ENCODE results near the gene FAM131C.
"Not testable (repeated sequence)": the region's sequence is repeated elsewhere in the genome, so short reads cannot be mapped to it uniquely, and the experiment has no call there.

Gene FAM131C

GRCh38 chr1:16107039-16107438 is 33.6 kb upstream of the FAM131C start:
- DNase-seq; H3K9me3 ChIP-seq (ENCODE audit: control insufficient read depth, low read length); H3K27me3 ChIP-seq (replicated peaks; ENCODE audit: control insufficient read depth, insufficient read depth, low read length, poor library complexity, severe bottlenecking); H3K36me3 ChIP-seq (ENCODE audit: control insufficient read depth, insufficient read depth, low read length); H3K4me3 ChIP-seq (ENCODE audit: insufficient read depth, low read depth, low read length, poor library complexity, severe bottlenecking); H3K4me1 ChIP-seq (ENCODE audit: control insufficient read depth, insufficient read depth, low read length, poor library complexity, severe bottlenecking); H3K27ac ChIP-seq (ENCODE audit: insufficient read depth, low read length, poor library complexity, severe bottlenecking): not testable (repeated sequence)

DNA sequence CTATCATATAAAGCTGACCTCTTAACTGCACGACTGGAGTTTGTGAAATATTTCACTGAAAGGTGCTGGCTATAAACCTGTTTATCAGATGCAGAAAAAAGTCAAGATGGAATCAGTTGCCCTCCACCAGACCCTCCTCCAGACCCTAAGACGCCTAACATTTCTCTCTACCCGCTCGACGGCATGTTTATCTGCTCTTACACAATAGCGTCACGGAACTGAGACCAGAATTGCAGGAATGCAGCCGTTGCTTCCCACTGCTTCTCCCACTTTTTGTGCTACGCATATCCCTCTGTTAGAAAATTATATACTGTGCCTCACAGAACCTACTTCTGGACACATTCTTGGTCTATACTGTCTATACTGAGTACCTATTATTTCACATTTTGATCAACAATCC is 28.2 kb upstream of the FAM131C start:
- Histone ChIP-seq H3K27me3 (replicated peaks; ENCODE audit: control insufficient read depth, insufficient read depth, low read length, poor library complexity, severe bottlenecking) (no peaks in the 10 kb centered on the region), H3K4me3 (ENCODE audit: insufficient read depth, low read depth, low read length, poor library complexity, severe bottlenecking) (no peak overlapping the region), H3K36me3 (ENCODE audit: control insufficient read depth, insufficient read depth, low read length) (no peaks in the 10 kb centered on the region), H3K4me1 (ENCODE audit: control insufficient read depth, insufficient read depth, low read length, poor library complexity, severe bottlenecking) (no peaks in the 10 kb centered on the region), H3K9me3 (ENCODE audit: control insufficient read depth, low read length) (no peaks in the 10 kb centered on the region), H3K27ac (ENCODE audit: insufficient read depth, low read length, poor library complexity, severe bottlenecking) (no peak overlapping the region)
- DNase-seq = no peak

DNA sequence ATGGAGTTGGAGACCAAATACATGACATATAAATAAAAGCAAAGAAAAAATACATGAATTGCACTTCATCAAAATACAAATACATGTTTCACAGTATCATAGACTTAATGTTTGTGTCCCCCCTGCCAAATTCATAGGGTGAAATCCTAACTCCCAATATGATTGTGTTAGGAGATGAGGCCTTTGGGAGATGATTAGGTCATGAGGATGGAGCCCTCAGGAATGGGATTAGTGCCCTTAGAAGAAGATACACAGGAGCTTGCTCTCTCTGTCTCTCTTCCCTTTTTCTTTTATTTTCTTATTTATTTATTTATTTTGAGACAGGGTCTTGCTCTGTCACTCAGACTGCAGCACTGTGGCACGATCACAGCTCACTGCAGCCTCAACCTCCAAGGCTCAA is 26.0 kb upstream of the FAM131C start:
- H3K4me1 ChIP-seq (ENCODE audit: control insufficient read depth, insufficient read depth, low read length, poor library complexity, severe bottlenecking) = no peaks in the 10 kb centered on the region
- no peak overlapping the region for H3K4me3 ChIP-seq (ENCODE audit: insufficient read depth, low read depth, low read length, poor library complexity, severe bottlenecking)
- DNase-seq = no peak
- no peaks in the 10 kb centered on the region for H3K9me3 ChIP-seq (ENCODE audit: control insufficient read depth, low read length)
- H3K27ac ChIP-seq (ENCODE audit: insufficient read depth, low read length, poor library complexity, severe bottlenecking) = no peak overlapping the region
- no peaks in the 10 kb centered on the region for H3K36me3 ChIP-seq (ENCODE audit: control insufficient read depth, insufficient read depth, low read length)
- H3K27me3 ChIP-seq (replicated peaks; ENCODE audit: control insufficient read depth, insufficient read depth, low read length, poor library complexity, severe bottlenecking) = no peaks in the 10 kb centered on the region

GRCh38 chr1:16095447-16095846 is 22.0 kb upstream of the FAM131C start:
- Histone ChIP-seq H3K36me3 (ENCODE audit: control insufficient read depth, insufficient read depth, low read length) (no peaks in the 10 kb centered on the region), H3K4me3 (ENCODE audit: insufficient read depth, low read depth, low read length, poor library complexity, severe bottlenecking) (no peak overlapping the region), H3K9me3 (ENCODE audit: control insufficient read depth, low read length) (no peaks in the 10 kb centered on the region), H3K4me1 (ENCODE audit: control insufficient read depth, insufficient read depth, low read length, poor library complexity, severe bottlenecking) (no peaks in the 10 kb centered on the region), H3K27me3 (replicated peaks; ENCODE audit: control insufficient read depth, insufficient read depth, low read length, poor library complexity, severe bottlenecking) (no peaks in the 10 kb centered on the region), H3K27ac (ENCODE audit: insufficient read depth, low read length, poor library complexity, severe bottlenecking) (no peak overlapping the region)
- DNase-seq = no peak

DNA sequence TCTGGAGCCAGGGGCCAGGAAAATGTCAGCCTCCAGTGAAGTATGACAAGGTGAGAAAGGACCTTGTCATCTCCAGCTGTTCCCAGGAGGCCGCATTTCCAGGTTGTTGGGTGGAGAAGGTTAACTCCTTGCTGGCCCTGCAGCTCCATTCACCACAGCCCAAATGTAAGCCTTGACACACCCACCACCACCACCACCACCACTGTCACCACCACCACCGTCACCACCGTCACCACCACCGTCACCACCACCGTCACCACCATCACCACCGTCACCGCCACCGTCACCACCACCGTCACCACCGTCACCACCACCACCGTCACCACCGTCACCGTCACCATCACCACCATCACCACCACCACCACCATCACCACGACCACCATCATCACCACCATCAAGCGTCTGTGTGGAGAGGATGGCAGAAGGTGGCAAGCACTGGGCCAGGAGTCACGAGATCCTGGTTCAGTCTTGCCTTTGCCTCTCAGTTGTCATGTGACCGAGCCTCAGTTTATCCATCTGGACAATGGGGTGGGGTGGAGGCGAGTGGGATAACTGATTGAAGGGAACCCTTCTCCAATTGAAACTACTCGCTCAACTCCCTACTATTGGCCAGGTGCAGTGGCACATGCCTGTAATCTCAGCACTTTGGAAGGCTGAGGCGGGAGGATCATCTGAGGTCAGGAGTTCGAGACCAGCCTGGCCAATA is 21.2 kb upstream of the FAM131C start:
- Histone ChIP-seq H3K27me3 (replicated peaks; ENCODE audit: control insufficient read depth, insufficient read depth, low read length, poor library complexity, severe bottlenecking) (no peaks in the 10 kb centered on the region), H3K36me3 (ENCODE audit: control insufficient read depth, insufficient read depth, low read length) (no peaks in the 10 kb centered on the region), H3K4me3 (ENCODE audit: insufficient read depth, low read depth, low read length, poor library complexity, severe bottlenecking) (no peak overlapping the region), H3K4me1 (ENCODE audit: control insufficient read depth, insufficient read depth, low read length, poor library complexity, severe bottlenecking) (no peaks in the 10 kb centered on the region), H3K27ac (ENCODE audit: insufficient read depth, low read length, poor library complexity, severe bottlenecking) (no peak overlapping the region), H3K9me3 (ENCODE audit: control insufficient read depth, low read length) (no peaks in the 10 kb centered on the region)
- no peak for DNase-seq

DNA sequence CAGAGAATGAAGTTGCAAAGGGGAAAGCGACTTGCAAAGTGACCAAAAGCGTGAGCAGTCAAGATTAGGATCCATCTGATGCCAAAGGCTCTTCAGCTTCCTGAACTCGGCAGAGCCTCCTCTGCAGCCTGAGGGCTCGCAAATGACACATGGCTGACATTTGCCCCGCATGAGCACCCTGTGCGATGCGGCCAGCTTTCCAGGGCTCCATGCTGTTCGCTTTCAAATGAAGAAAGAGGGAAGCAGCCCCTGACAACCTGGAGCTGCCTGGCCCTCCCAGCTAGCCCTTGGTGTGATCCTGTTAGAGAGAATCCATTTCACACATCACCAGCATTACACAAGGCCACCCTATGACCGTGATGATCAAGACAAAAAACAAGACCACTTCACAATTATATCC is 20.2 kb upstream of the FAM131C start:
- H3K9me3 ChIP-seq (ENCODE audit: control insufficient read depth, low read length) = no peaks in the 10 kb centered on the region
- H3K36me3 ChIP-seq (ENCODE audit: control insufficient read depth, insufficient read depth, low read length) = no peaks in the 10 kb centered on the region
- DNase-seq = no peak
- H3K27ac ChIP-seq (ENCODE audit: insufficient read depth, low read length, poor library complexity, severe bottlenecking) = no peak overlapping the region
- no peak overlapping the region for H3K4me3 ChIP-seq (ENCODE audit: insufficient read depth, low read depth, low read length, poor library complexity, severe bottlenecking)
- H3K4me1 ChIP-seq (ENCODE audit: control insufficient read depth, insufficient read depth, low read length, poor library complexity, severe bottlenecking) = no peaks in the 10 kb centered on the region
- no peaks in the 10 kb centered on the region for H3K27me3 ChIP-seq (replicated peaks; ENCODE audit: control insufficient read depth, insufficient read depth, low read length, poor library complexity, severe bottlenecking)

DNA sequence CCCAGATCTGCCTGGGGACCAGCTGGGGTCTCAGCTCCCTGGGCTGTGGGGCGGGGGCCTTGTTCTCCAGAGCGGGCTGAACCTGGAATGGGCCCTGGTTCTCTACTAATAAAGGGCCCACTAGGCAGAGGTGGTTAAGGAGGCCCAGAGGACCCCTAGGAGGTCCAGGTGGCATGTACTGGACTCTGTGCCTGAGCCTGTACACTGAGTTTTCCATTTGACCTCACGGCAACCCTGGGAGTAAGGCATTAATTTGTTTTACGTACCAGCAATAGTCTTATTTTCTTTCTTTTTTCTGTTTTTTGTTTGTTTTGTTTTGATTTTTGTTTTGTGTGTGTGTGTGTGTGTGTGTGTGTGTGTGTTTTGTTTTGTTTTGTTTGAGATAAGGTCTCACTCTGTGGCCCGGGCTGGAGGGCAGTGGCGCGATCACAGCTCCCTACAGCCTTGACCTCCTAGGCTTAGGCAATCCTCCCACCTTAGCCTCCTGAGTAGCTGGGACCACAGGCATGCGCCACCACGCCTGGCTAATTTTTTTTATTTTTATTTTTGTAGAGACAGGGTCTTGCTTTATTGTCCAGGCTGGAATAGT is 19.6 kb upstream of the FAM131C start:
- H3K4me1 ChIP-seq (ENCODE audit: control insufficient read depth, insufficient read depth, low read length, poor library complexity, severe bottlenecking) = no peaks in the 10 kb centered on the region
- H3K4me3 ChIP-seq (ENCODE audit: insufficient read depth, low read depth, low read length, poor library complexity, severe bottlenecking) = no peak overlapping the region
- H3K27me3 ChIP-seq (replicated peaks; ENCODE audit: control insufficient read depth, insufficient read depth, low read length, poor library complexity, severe bottlenecking) = no peaks in the 10 kb centered on the region
- H3K27ac ChIP-seq (ENCODE audit: insufficient read depth, low read length, poor library complexity, severe bottlenecking) = no peak overlapping the region
- no peaks in the 10 kb centered on the region for H3K36me3 ChIP-seq (ENCODE audit: control insufficient read depth, insufficient read depth, low read length)
- no peak for DNase-seq
- no peaks in the 10 kb centered on the region for H3K9me3 ChIP-seq (ENCODE audit: control insufficient read depth, low read length)

- Histone ChIP-seq H3K27ac (ENCODE audit: insufficient read depth, low read length, poor library complexity, severe bottlenecking) (no peak overlapping the region), H3K9me3 (ENCODE audit: control insufficient read depth, low read length) (no peaks in the 10 kb centered on the region), H3K4me3 (ENCODE audit: insufficient read depth, low read depth, low read length, poor library complexity, severe bottlenecking) (no peak overlapping the region), H3K36me3 (ENCODE audit: control insufficient read depth, insufficient read depth, low read length) (no peaks in the 10 kb centered on the region), H3K27me3 (replicated peaks; ENCODE audit: control insufficient read depth, insufficient read depth, low read length, poor library complexity, severe bottlenecking) (no peaks in the 10 kb centered on the region), H3K4me1 (ENCODE audit: control insufficient read depth, insufficient read depth, low read length, poor library complexity, severe bottlenecking) (no peaks in the 10 kb centered on the region)
- DNase-seq = no peak
These were observed 18.9 kb upstream of the FAM131C start for GRCh38 chr1:16092097-16092922.

DNA sequence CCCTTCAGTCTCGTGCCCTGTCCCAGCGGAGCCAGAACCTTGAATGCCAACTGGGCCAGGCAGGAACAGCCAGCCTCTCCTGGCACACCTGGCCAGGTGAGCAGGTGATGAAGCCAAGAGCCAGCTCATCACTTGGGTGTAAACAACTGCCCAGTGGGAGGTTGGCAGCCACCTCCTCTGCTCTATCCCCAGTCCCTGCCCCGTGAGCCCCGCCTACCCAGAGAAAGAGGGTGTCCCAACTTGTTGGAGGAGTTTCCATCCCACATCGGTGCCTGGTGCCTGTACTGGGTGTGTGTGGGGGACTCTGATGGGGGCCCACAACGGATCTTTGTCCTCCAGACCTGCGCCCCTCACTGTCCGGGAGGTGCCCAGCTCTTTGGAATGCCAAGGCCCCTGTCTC is 17.8 kb upstream of the FAM131C start:
- Histone ChIP-seq H3K4me1 (ENCODE audit: control insufficient read depth, insufficient read depth, low read length, poor library complexity, severe bottlenecking) (no peaks in the 10 kb centered on the region), H3K4me3 (ENCODE audit: insufficient read depth, low read depth, low read length, poor library complexity, severe bottlenecking) (no peak overlapping the region), H3K9me3 (ENCODE audit: control insufficient read depth, low read length) (no peaks in the 10 kb centered on the region), H3K36me3 (ENCODE audit: control insufficient read depth, insufficient read depth, low read length) (no peaks in the 10 kb centered on the region), H3K27ac (ENCODE audit: insufficient read depth, low read length, poor library complexity, severe bottlenecking) (no peak overlapping the region), H3K27me3 (replicated peaks; ENCODE audit: control insufficient read depth, insufficient read depth, low read length, poor library complexity, severe bottlenecking) (no peaks in the 10 kb centered on the region)
- DNase-seq = no peak

Measured in effector memory CD4-positive, alpha-beta T cell (primary cell).